Thyroid gland (tissue), 4 donors: ENCODE results near the gene ABCC5. TPM values are rescaled to one million over a fixed set of nuclear protein-coding genes. Genes with fewer than 3 reads are reported as not detected.
A peak's percentile ranks its signal among the peaks of the same experiment; 100 is the strongest.

Experiments
- DNase-seq, 2 donors: peaks; one replicate each; pipeline ENCODE4 v3.0.0-alpha.2; 2019
- H3K27ac ChIP-seq, 3 donors: fragments of 200-600 bp; sonication (generic); 1 replicate in 2 of 3; 2 replicates in 1 of 3; pipeline ENCODE4 v1.5.1; 2016 to 2019; ENCODE audit warnings: mild to moderate bottlenecking in 1 of 3, moderate library complexity in 1 of 3
- H3K27me3 ChIP-seq: fragments of 200-600 bp; sonication (generic); one replicate; pipeline ENCODE4 v1.5.1; 2019
- H3K36me3 ChIP-seq, 2 donors: fragments of 200-600 bp; sonication (generic); one replicate each; pipeline ENCODE4 v1.5.1; 2016 to 2019
- H3K4me1 ChIP-seq, 2 donors: fragments of 200-600 bp; sonication (generic); one replicate each; pipeline ENCODE4 v1.5.1; 2017 to 2019
- H3K4me3 ChIP-seq, 3 donors: fragments of 200-600 bp; sonication (generic); replicated peaks in 1 of 3; 1 replicate in 2 of 3; 2 replicates in 1 of 3; pipeline ENCODE4 v1.5.1; 2016; ENCODE audit warnings: mild to moderate bottlenecking in 1 of 3
- H3K9me3 ChIP-seq: fragments of 200-600 bp; sonication (generic); one replicate; pipeline ENCODE4 v1.5.1; 2017
- CTCF ChIP-seq, 6 experiments: fragments of 200-600 bp in 3 of 6; fragments of 450-650 bp in 3 of 6; sonication (generic) in 3 of 6; IDR thresholded peaks; one replicate each; pipeline ENCODE4 v1.5.1; 2016 to 2019; ENCODE audit warnings: antibody characterized with exemption in 6 of 6, mild to moderate bottlenecking in 2 of 6, inconsistent platforms in 1 of 6, moderate library complexity in 1 of 6
- POLR2A ChIP-seq, 2 donors: fragments of 450-650 bp; IDR thresholded peaks; one replicate each; pipeline ENCODE4 v1.6.1; 2017; ENCODE audit warnings: antibody characterized with exemption in 2 of 2, mild to moderate bottlenecking in 2 of 2, moderate library complexity in 1 of 2
- WGBS, 2 donors: methylation state at CpG; one replicate each; pipeline ENCODE4 v1.1.5; 2017; 5-methylcytosine and 5-hydroxymethylcytosine counted together
- intact Hi-C: fragments of 100-400 bp; cut with DNase I; formaldehyde crosslinking; loops from one replicate; pipeline ENCODE4 v1.15.1; 2023
- total RNA-seq, 4 donors: library from RNA; depleted of rRNA; stranded (reverse); fragments of >200 nt; gene quantifications; one replicate each; pipeline ENCODE4 v1.2.3, GENCODE V29; 2016

ABCC5 gene
- total RNA-seq, 4 donors from 2014 or later, result 12.2 to 24.3 (median 18.2) TPM

DNA sequence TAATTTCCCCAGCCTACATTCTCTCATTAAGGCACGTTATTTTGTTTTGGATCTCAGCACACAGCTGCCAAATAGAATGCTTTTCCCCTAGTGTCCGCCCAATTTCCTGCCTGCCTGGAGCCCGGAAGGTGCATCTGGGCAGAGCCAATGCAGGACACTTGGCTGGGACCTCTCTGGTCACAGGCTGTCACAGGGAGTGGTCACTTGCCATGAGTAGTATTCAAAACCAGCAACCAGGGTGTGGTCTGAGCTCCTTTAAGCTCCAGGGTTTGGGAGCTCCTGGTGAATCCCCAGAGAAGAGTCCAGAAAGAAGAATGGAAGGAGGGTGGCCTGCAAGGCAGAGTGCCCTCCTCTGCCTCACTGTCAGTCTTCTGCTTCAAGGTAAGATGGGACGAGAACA, 35.1 kb upstream of the ABCC5 start, which contains the start of gene HTR3C:
Gene HTR3C (plus strand): TSS at position 281 of the 400 bp plus-strand sequence. CDS start 34 bp downstream, at position 315.
- Histone ChIP-seq H3K36me3 (no peaks in the 10 kb centered on the region), H3K4me1 (no peaks in the 10 kb centered on the region), H3K4me3 (no peak within 1 kb of the TSS), H3K27me3 (no peaks in the 10 kb centered on the region), H3K27ac (no peak within 1 kb of the TSS), H3K9me3 (no peaks in the 10 kb centered on the region)
- intact Hi-C loops, result no loop called here
- no peak for DNase-seq
- no peak for TF ChIP-seq POLR2A (IDR thresholded peaks at IDR 0.05)
- TF ChIP-seq CTCF (IDR thresholded peaks at IDR 0.05), result no peak
- 67% methylated on average over 4 of the region's 4 CpGs for WGBS, 2 donors

DNA sequence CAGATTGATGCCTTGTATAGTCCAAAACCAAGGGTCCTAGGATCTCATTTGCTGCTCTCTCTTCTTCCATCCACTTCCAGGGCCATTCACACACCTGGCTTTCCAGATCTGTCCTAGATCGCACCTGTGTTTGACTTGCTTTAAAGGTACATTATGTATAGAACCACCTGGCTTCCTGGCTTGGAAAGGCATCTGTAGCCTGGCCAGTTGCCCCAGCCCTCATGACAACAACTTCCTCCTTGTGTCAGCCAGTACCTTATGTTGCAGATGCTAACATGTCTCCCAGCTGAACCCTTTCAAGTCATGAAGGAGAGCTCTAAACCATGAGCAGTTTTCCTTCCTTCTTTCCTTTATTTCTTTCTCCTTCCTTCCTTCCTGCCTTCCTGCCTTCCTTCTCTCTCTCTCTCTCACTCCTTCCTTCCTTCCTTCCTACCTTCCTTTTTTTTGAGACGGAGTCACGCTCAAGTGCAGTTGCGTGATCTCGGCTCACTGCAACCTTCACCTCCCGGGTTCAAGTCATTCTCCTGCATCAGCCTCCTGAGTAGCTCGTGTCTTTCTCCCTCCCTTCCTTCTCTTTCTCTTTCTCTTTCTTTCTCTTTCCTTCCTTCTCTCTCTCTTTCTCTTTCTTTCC, 32.6 kb upstream of the ABCC5 start:
- Histone ChIP-seq H3K4me1 (no peaks in the 10 kb centered on the region), H3K27ac (no peak overlapping the region), H3K9me3 (no peaks in the 10 kb centered on the region), H3K36me3 (no peaks in the 10 kb centered on the region), H3K4me3 (no peak overlapping the region), H3K27me3 (no peaks in the 10 kb centered on the region)
- TF ChIP-seq POLR2A (IDR thresholded peaks at IDR 0.05) (no peak), CTCF (IDR thresholded peaks at IDR 0.05) (no peak)
- no peak for DNase-seq
- 82 to 90% methylated on average over 7 of the region's 7 CpGs for WGBS, 2 donors
- intact Hi-C loops, result no loop called here

DNA sequence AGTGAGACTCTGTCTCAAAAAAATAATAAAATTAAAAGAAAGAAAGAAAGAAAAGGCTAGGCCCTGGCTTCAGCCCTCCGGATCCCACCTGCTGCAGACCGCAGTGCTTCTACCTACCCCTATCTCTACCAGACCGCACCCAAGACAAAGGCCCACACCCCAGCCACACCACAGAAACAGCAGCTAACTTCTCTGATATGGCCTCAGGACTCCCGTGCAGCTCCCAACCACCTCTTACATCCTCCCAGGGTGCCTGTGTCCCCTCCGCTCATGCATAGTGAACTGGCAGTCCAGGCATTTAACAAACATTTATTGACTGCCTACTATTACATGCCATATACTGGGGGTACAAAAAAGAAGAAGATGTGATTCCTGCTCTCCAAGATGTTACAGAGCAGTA, 28.3 kb upstream of the ABCC5 start:
- Histone ChIP-seq H3K9me3 (no peaks in the 10 kb centered on the region), H3K4me1 (no peaks in the 10 kb centered on the region), H3K36me3 (no peaks in the 10 kb centered on the region), H3K27me3 (no peaks in the 10 kb centered on the region), H3K27ac (no peak overlapping the region), H3K4me3 (no peak overlapping the region)
- 89 to 91% methylated on average over 5 of the region's 5 CpGs for WGBS, 2 donors
- intact Hi-C loops, result no loop called here
- TF ChIP-seq CTCF (IDR thresholded peaks at IDR 0.05), result no peak
- TF ChIP-seq POLR2A (IDR thresholded peaks at IDR 0.05), result no peak
- no peak for DNase-seq

GRCh38 chr3:184042617-184043016, 24.9 kb upstream of the ABCC5 start:
- Histone ChIP-seq H3K27ac (no peak overlapping the region), H3K4me3 (no peak overlapping the region), H3K27me3 (no peaks in the 10 kb centered on the region), H3K4me1 (no peaks in the 10 kb centered on the region), H3K9me3 (no peaks in the 10 kb centered on the region), H3K36me3 (no peaks in the 10 kb centered on the region)
- DNase-seq, result no peak
- 85 to 94% methylated on average over 1 of the region's 1 CpG for WGBS, 2 donors
- TF ChIP-seq POLR2A (IDR thresholded peaks at IDR 0.05) (no peak), CTCF (IDR thresholded peaks at IDR 0.05) (no peak)
- intact Hi-C loops, result no loop called here

GRCh38 chr3:184040010-184040409, 22.3 kb upstream of the ABCC5 start:
- WGBS, 2 donors, result 32 to 43% methylated on average over 3 of the region's 3 CpGs
- Histone ChIP-seq H3K4me3 (no peak overlapping the region), H3K27me3 (no peaks in the 10 kb centered on the region), H3K4me1 (no peaks in the 10 kb centered on the region), H3K27ac (no peak overlapping the region), H3K36me3 (no peaks in the 10 kb centered on the region), H3K9me3 (no peaks in the 10 kb centered on the region)
- TF ChIP-seq CTCF (IDR thresholded peaks at IDR 0.05) (peak in 1 of 6 experiments; percentile 11), POLR2A (IDR thresholded peaks at IDR 0.05) (no peak)
- DNase-seq, result no peak
- intact Hi-C loops, result no loop called here
